K562 (cell line): ENCODE data around the gene DYNLT4. TPM values are rescaled to one million over a fixed set of nuclear protein-coding genes. Genes with fewer than 3 reads are reported as not detected.

Experiments used
- ADNP ChIP-seq: fragments of 200-800 bp; sonication (Bioruptor generic); IDR thresholded peaks from 2 replicates; pipeline ENCODE4 v1.6.1; 2016; ENCODE audit warnings: missing genetic modification characterization, missing compliant biosample characterization
- ARID1B ChIP-seq: fragments of 450-650 bp; IDR thresholded peaks from 2 replicates; pipeline ENCODE4 v1.6.1; 2016; ENCODE audit warnings: antibody characterized with exemption, mild to moderate bottlenecking, inconsistent platforms
- CBX5 ChIP-seq: IDR thresholded peaks from 2 replicates; pipeline ENCODE4 v1.6.1; 2014; ENCODE audit warnings: low read depth, borderline replicate concordance
- CHCHD3 ChIP-seq: fragments of 250-450 bp; sonication (Bioruptor Pico); IDR thresholded peaks from 2 replicates; pipeline ENCODE4 v2.1.2; 2022; ENCODE audit warnings: mild to moderate bottlenecking
- CREB1 ChIP-seq, 2 experiments: sonication (generic) in 1 of 2; formaldehyde crosslinking in 1 of 2; IDR thresholded peaks; 2 replicates each; pipeline versions ENCODE4 v1.6.1 to v1.8.0; 2012 to 2022; ENCODE audit warnings: inconsistent platforms in 1 of 2, mild to moderate bottlenecking in 1 of 2, missing genetic modification reagents in 1 of 2, moderate library complexity in 1 of 2
- E2F6 ChIP-seq, 2 experiments: IDR thresholded peaks; 2 replicates each; pipeline ENCODE4 v1.6.1; 2011; ENCODE audit warnings: borderline replicate concordance in 1 of 2, control low read depth in 1 of 2, low read depth in 1 of 2, low read length in 1 of 2, mild to moderate bottlenecking in 1 of 2, mixed read lengths in 1 of 2, moderate library complexity in 1 of 2; ENCODE audit not compliant: insufficient read depth in 1 of 2, insufficient read length in 1 of 2, poor library complexity in 1 of 2, severe bottlenecking in 1 of 2; ENCODE audit errors: extremely low read depth in 1 of 2
- ESRRA ChIP-seq: fragments of 450-650 bp; IDR thresholded peaks from 2 replicates; pipeline ENCODE4 v1.6.1; 2014; ENCODE audit warnings: low read depth, mild to moderate bottlenecking, moderate library complexity, borderline replicate concordance
- FOXA1 ChIP-seq: fragments of 450-650 bp; IDR thresholded peaks from 2 replicates; pipeline ENCODE4 v1.6.1; 2016; ENCODE audit warnings: mild to moderate bottlenecking, borderline replicate concordance
- GATA2 ChIP-seq: sonication (generic); formaldehyde crosslinking; IDR thresholded peaks from 2 replicates; pipeline ENCODE4 v1.4.0; 2020; ENCODE audit warnings: mild to moderate bottlenecking, missing genetic modification reagents
- MIER1 ChIP-seq: fragments of 450-650 bp; IDR thresholded peaks from 2 replicates; pipeline ENCODE4 v1.6.1; 2016; ENCODE audit warnings: antibody characterized with exemption, mild to moderate bottlenecking, low read depth
- PML ChIP-seq: IDR thresholded peaks from 2 replicates; pipeline ENCODE4 v1.6.1; 2012; ENCODE audit warnings: low read length, inconsistent platforms
- PRPF4 ChIP-seq: fragments of 200-400 bp; formaldehyde crosslinking; IDR thresholded peaks from one replicate; pipeline ENCODE4 v1.6.1; 2017; ENCODE audit warnings: low read length, low read depth, mild to moderate bottlenecking; ENCODE audit not compliant: insufficient read depth, poor library complexity, severe bottlenecking
- SIRT6 ChIP-seq: IDR thresholded peaks from one replicate; pipeline ENCODE4 v1.6.1; 2012; ENCODE audit warnings: low read depth, mild to moderate bottlenecking, control low read depth, inconsistent platforms, low read length, moderate library complexity
- SMARCA4 ChIP-seq: fragments of 450-650 bp; IDR thresholded peaks from 2 replicates; pipeline ENCODE4 v1.6.1; 2016
- SNRNP70 ChIP-seq: fragments of 200-400 bp; formaldehyde crosslinking; optimal IDR thresholded peaks from 2 replicates; pipeline ENCODE3; 2017; ENCODE audit warnings: low read depth, low read length
- SRSF7 ChIP-seq: fragments of 200-400 bp; formaldehyde crosslinking; optimal IDR thresholded peaks from 2 replicates; pipeline ENCODE3; 2017; ENCODE audit warnings: mild to moderate bottlenecking, low read depth, low read length
- ZNF174 ChIP-seq: fragments of 250-450 bp; sonication (Bioruptor Pico); IDR thresholded peaks from 2 replicates; pipeline ENCODE4 v1.4.0; 2020; ENCODE audit warnings: mild to moderate bottlenecking
- ZNF436 ChIP-seq: fragments of 250-450, 450-650 bp; sonication (Bioruptor Pico); formaldehyde crosslinking; IDR thresholded peaks from 2 replicates; pipeline ENCODE4 v1.7.0; 2020; ENCODE audit warnings: mild to moderate bottlenecking
- ZNF655 ChIP-seq: fragments of 250-450 bp; sonication (Bioruptor Pico); IDR thresholded peaks from 2 replicates; pipeline ENCODE4 v1.5.0; 2021
- ZNF764 ChIP-seq: fragments of 250-450 bp; sonication (Bioruptor Pico); IDR thresholded peaks from 2 replicates; pipeline ENCODE4 v1.4.0; 2020; ENCODE audit warnings: low read depth, mild to moderate bottlenecking, moderate library complexity
- ZNF79 ChIP-seq: fragments of 250-450 bp; sonication (Bioruptor Pico); IDR thresholded peaks from 2 replicates; pipeline ENCODE4 v1.4.0; 2020; ENCODE audit warnings: low read depth, mild to moderate bottlenecking, moderate library complexity
- polyA plus RNA-seq, 8 experiments: library from polyadenylated mRNA; depleted of rRNA in 4 of 8; stranded (reverse) in 5 of 8; unstranded in 3 of 8; fragments of >200 nt; fragmentation: Nextera tagmentation in 2 of 8; fragmentation: Illumina TruSeq in 1 of 8; extraction: Ambion mirVana in 2 of 8; extraction: Trizol in 1 of 8; gene quantifications; 2 replicates each; pipeline versions ENCODE4 v1.2.1 to v1.2.3, GENCODE V29; 2011 to 2014; ENCODE audit warnings: inconsistent platforms in 1 of 8, missing spikeins in 1 of 8
- total RNA-seq, 7 experiments: library from RNA; depleted of rRNA in 6 of 7; stranded (reverse); fragments of >200 nt in 6 of 7; fragmentation: Illumina TruSeq in 2 of 7; extraction: Trizol in 2 of 7; gene quantifications; 2 replicates each; pipeline versions ENCODE4 v1.2.1 to v1.2.3, GENCODE V29; 2011 to 2021; ENCODE audit warnings: low replicate concordance in 1 of 7
- TF ChIP-seq, protein P1 (sequence below): sonication (generic); formaldehyde crosslinking; IDR thresholded peaks from 2 replicates; pipeline ENCODE4 v1.8.1; 2023; ENCODE audit warnings: mild to moderate bottlenecking, missing genetic modification reagents
- TF ChIP-seq, protein P2 (sequence below): IDR thresholded peaks from 3 replicates; pipeline ENCODE4 v1.6.1; 2011; ENCODE audit warnings: borderline replicate concordance, mild to moderate bottlenecking; ENCODE audit not compliant: insufficient read length, insufficient read depth

Gene DYNLT4
- total and polyA plus RNA-seq, 9 of the 15 experiments (the other 6 are each of a cell fraction or from before 2014, with no cell fraction given), result 0.29 to 0.73 TPM; not detected in 7

GRCh38 chr1:44775078-44775929 lies 31.8 kb downstream of the DYNLT4 start, which contains the start of gene RPS8 (continued):
- TF ChIP-seq ZNF655, result no peak; the same call in 1 of the 2 replicates
- TF ChIP-seq ARID1B, result peak; percentile 81
- TF ChIP-seq MIER1, result peak; percentile 71; the same call in 1 of the 2 replicates
- no peak for TF ChIP-seq ZNF79 (CRISPR knock-in tag)
- TF ChIP-seq SMARCA4, result peak; percentile 90
- TF ChIP-seq CREB1 (IDR thresholded peaks at IDR 0.05), result peak; percentile 100
- peak; percentile 100 for TF ChIP-seq CREB1 (CRISPR knock-in tag; IDR thresholded peaks at IDR 0.05)
- TF ChIP-seq, protein P1, sequence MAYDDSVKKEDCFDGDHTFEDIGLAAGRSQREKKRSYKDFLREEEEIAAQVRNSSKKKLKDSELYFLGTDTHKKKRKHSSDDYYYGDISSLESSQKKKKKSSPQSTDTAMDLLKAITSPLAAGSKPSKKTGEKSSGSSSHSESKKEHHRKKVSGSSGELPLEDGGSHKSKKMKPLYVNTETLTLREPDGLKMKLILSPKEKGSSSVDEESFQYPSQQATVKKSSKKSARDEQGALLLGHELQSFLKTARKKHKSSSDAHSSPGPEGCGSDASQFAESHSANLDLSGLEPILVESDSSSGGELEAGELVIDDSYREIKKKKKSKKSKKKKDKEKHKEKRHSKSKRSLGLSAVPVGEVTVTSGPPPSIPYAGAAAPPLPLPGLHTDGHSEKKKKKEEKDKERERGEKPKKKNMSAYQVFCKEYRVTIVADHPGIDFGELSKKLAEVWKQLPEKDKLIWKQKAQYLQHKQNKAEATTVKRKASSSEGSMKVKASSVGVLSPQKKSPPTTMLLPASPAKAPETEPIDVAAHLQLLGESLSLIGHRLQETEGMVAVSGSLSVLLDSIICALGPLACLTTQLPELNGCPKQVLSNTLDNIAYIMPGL (CRISPR knock-in tag), result no peak; the same call in 1 of the 2 replicates
- TF ChIP-seq PRPF4, result peak; percentile 96
- TF ChIP-seq ZNF174 (CRISPR knock-in tag), result no peak
- TF ChIP-seq E2F6 (IDR thresholded peaks at IDR 0.05; ENCODE audit: borderline replicate concordance in 1 of 2, extremely low read depth in 1 of 2, insufficient read depth in 1 of 2, insufficient read length in 1 of 2, low read depth in 1 of 2, low read length in 1 of 2, poor library complexity in 1 of 2, severe bottlenecking in 1 of 2), result peak; percentile 54 to 78
- TF ChIP-seq FOXA1, result no peak
- TF ChIP-seq ADNP, result no peak
- TF ChIP-seq SNRNP70, result no peak
- no peak for TF ChIP-seq ZNF764
- TF ChIP-seq CHCHD3, result peak; percentile 7
- TF ChIP-seq PML, result peak; percentile 94
- TF ChIP-seq SRSF7, result no peak
- no peak for TF ChIP-seq CBX5
- TF ChIP-seq, protein P2, sequence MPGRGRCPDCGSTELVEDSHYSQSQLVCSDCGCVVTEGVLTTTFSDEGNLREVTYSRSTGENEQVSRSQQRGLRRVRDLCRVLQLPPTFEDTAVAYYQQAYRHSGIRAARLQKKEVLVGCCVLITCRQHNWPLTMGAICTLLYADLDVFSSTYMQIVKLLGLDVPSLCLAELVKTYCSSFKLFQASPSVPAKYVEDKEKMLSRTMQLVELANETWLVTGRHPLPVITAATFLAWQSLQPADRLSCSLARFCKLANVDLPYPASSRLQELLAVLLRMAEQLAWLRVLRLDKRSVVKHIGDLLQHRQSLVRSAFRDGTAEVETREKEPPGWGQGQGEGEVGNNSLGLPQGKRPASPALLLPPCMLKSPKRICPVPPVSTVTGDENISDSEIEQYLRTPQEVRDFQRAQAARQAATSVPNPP, result no peak
- peak; percentile 98 for TF ChIP-seq ESRRA
- TF ChIP-seq GATA2 (CRISPR knock-in tag), result no peak
- TF ChIP-seq ZNF436, result peak; percentile 47; the same call in 1 of the 2 replicates
- TF ChIP-seq SIRT6, result no peak
